Vagina (tissue), 2 donors: ENCODE data around the gene NAP1L4.
A peak's percentile ranks its signal among the peaks of the same experiment; 100 is the strongest.

Source experiments
- POLR2AphosphoS5 ChIP-seq, 2 donors: sonication (generic); formaldehyde crosslinking; IDR thresholded peaks; one replicate each; pipeline ENCODE4 v1.9.0; 2017; ENCODE audit warnings: antibody characterized with exemption in 2 of 2, mild to moderate bottlenecking in 2 of 2, low read depth in 1 of 2; ENCODE audit not compliant: insufficient read depth in 1 of 2
- TF ChIP-seq, protein P1 (sequence below), 3 experiments: fragments of 450-650 bp in 2 of 3; fragments of 200-600 bp in 1 of 3; sonication (generic) in 1 of 3; IDR thresholded peaks; one replicate each; pipeline ENCODE4 v1.5.1; 2017 to 2019; ENCODE audit warnings: antibody characterized with exemption in 3 of 3, mild to moderate bottlenecking in 2 of 3, moderate library complexity in 2 of 3

DNA sequence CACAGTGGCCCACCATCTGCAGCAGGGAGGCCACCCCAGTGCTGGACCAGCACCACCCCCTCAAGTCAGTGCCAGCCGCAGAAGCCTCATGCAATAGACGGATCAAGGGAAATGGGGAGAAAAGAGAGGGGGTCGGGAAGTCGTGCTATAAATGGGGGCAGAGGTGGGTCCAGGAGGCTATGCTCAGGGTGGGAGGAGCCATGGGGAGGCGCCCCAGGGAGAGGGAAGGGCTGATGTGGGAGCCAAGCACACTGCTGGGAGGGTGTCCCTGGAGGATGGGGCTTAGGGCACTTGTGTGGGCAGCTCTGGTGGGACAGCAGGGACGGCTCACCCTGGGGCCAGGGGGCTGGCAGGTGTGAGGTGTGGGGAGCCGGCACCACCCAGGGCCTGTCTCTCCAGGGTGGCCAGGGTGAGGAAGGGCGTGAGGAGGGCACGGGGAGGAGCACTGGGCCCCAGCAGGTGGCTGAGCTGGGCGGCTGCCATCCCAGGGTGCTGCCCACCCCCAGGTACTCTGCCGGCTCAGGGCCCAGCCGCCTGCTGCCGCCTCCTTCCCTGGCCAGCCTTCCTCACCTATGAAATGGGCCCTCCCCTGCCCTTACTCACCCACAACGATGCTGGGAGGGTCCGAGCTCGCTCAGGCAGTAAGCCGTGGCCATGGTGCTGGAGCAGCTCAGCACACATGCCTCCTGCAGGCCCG lies 80.9 kb downstream of the NAP1L4 start:
- TF ChIP-seq POLR2AphosphoS5 (IDR thresholded peaks at IDR 0.05; ENCODE audit: insufficient read depth in 1 of 2, low read depth in 1 of 2): peak in 1 of 2 donors; percentile 3
- TF ChIP-seq, protein P1, sequence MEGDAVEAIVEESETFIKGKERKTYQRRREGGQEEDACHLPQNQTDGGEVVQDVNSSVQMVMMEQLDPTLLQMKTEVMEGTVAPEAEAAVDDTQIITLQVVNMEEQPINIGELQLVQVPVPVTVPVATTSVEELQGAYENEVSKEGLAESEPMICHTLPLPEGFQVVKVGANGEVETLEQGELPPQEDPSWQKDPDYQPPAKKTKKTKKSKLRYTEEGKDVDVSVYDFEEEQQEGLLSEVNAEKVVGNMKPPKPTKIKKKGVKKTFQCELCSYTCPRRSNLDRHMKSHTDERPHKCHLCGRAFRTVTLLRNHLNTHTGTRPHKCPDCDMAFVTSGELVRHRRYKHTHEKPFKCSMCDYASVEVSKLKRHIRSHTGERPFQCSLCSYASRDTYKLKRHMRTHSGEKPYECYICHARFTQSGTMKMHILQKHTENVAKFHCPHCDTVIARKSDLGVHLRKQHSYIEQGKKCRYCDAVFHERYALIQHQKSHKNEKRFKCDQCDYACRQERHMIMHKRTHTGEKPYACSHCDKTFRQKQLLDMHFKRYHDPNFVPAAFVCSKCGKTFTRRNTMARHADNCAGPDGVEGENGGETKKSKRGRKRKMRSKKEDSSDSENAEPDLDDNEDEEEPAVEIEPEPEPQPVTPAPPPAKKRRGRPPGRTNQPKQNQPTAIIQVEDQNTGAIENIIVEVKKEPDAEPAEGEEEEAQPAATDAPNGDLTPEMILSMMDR (IDR thresholded peaks at IDR 0.05): no peak
